ENCODE results near the gene SORCS2.

DNA sequence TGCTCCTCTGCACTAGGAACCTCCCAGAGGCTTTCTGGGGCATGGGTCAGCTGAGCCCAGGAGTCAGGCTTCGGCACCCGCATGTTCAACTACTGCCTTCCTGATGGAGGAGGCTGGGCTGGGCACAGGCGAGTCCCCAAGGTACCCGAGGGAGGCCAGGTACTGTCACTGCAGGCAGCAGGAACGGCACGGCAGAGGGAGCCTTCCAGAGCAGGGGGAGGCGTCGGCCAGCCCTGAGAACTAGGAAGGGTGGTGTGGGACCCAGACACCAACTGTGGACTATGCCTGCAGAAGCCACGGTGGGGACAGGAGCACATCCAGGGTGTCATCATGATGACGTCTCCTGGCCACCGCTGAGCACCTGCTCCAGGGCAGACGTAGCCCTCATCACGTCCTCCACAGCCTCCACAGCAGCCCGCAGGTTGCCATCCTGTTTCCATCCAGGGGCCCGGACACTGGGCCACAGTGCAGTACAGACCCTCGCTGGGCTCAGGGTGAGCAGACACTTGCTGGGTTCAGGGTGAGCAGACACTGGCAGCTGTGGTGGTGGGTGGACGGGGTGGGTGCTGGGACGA, 40.8 kb downstream of the SORCS2 start:
- TF ChIP-seq, protein P1, sequence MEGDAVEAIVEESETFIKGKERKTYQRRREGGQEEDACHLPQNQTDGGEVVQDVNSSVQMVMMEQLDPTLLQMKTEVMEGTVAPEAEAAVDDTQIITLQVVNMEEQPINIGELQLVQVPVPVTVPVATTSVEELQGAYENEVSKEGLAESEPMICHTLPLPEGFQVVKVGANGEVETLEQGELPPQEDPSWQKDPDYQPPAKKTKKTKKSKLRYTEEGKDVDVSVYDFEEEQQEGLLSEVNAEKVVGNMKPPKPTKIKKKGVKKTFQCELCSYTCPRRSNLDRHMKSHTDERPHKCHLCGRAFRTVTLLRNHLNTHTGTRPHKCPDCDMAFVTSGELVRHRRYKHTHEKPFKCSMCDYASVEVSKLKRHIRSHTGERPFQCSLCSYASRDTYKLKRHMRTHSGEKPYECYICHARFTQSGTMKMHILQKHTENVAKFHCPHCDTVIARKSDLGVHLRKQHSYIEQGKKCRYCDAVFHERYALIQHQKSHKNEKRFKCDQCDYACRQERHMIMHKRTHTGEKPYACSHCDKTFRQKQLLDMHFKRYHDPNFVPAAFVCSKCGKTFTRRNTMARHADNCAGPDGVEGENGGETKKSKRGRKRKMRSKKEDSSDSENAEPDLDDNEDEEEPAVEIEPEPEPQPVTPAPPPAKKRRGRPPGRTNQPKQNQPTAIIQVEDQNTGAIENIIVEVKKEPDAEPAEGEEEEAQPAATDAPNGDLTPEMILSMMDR (IDR thresholded peaks at IDR 0.05) = no peak
- TF ChIP-seq POLR2A (IDR thresholded peaks at IDR 0.05) = no peak

All from esophagus squamous epithelium (tissue), 4 donors.